Subcutaneous abdominal adipose tissue (tissue), 5 donors: ENCODE data around the gene ZRSR2.
"Not testable (repeated sequence)": the region's sequence is repeated elsewhere in the genome, so short reads cannot be mapped to it uniquely, and the experiment has no call there.

ENCODE experiments used
- H3K27ac ChIP-seq: one replicate; pipeline ENCODE4 v1.7.0; 2013; ENCODE audit warnings: low read depth, mild to moderate bottlenecking, inconsistent platforms, low read length, moderate library complexity
- H3K27me3 ChIP-seq, 5 donors: one replicate each; pipeline ENCODE4 v1.7.0; 2013; ENCODE audit warnings: low read length in 5 of 5, inconsistent platforms in 1 of 5; ENCODE audit not compliant: control insufficient read depth in 5 of 5, insufficient read depth in 4 of 5
- H3K36me3 ChIP-seq, 5 donors: one replicate each; pipeline ENCODE4 v1.7.0; 2013; ENCODE audit warnings: low read length in 5 of 5; ENCODE audit not compliant: control insufficient read depth in 5 of 5, insufficient read depth in 5 of 5
- H3K4me1 ChIP-seq, 5 donors: one replicate each; pipeline ENCODE4 v1.7.0; 2013; ENCODE audit warnings: low read length in 5 of 5, mild to moderate bottlenecking in 3 of 5, moderate library complexity in 1 of 5; ENCODE audit not compliant: control insufficient read depth in 5 of 5, insufficient read depth in 5 of 5
- H3K4me3 ChIP-seq, 5 donors: one replicate each; pipeline ENCODE4 v1.7.0; 2013; ENCODE audit warnings: low read length in 5 of 5, low read depth in 1 of 5
- H3K9ac ChIP-seq, 5 donors: one replicate each; pipeline ENCODE4 v1.7.0; 2013; ENCODE audit warnings: low read length in 5 of 5, mild to moderate bottlenecking in 4 of 5, moderate library complexity in 3 of 5
- H3K9me3 ChIP-seq, 5 donors: one replicate each; pipeline ENCODE4 v1.7.0; 2013; ENCODE audit warnings: low read length in 5 of 5; ENCODE audit not compliant: control insufficient read depth in 5 of 5
- donor health status: healthy.
- donor health status: healthy.
- donor health status: healthy.
- donor health status: healthy.
- donor health status: healthy.

The ZRSR2 gene

GRCh38 chrX:15820106-15821073, 30.1 kb downstream of the ZRSR2 start:
- Histone ChIP-seq H3K4me3 (no peak overlapping the region), H3K36me3 (peaks cover 28 to 57% (median 47%) of the 10 kb centered on the region in 5 donors), H3K4me1 (no peaks in the 10 kb centered on the region), H3K9me3 (no peaks in the 10 kb centered on the region), H3K9ac (no peak overlapping the region), H3K27me3 (no peaks in the 10 kb centered on the region), H3K27ac (no peak overlapping the region)

- peaks cover 29 to 45% (median 36%) of the 10 kb centered on the region in 5 donors for H3K36me3 ChIP-seq
- no peak overlapping the region for H3K9ac ChIP-seq
- no peaks in the 10 kb centered on the region for H3K27me3 ChIP-seq
- H3K4me3 ChIP-seq, result no peak overlapping the region
- H3K4me1 ChIP-seq, result no peaks in the 10 kb centered on the region
- no peaks in the 10 kb centered on the region for H3K9me3 ChIP-seq
- no peak overlapping the region for H3K27ac ChIP-seq
Observed at GRCh38 chrX:15822922-15823321, 32.6 kb downstream of the ZRSR2 start.

GRCh38 chrX:15825936-15826335, 35.7 kb downstream of the ZRSR2 start:
- peaks cover 19 to 30% (median 26%) of the 10 kb centered on the region in 5 donors for H3K36me3 ChIP-seq
- no peaks in the 10 kb centered on the region for H3K27me3 ChIP-seq
- no peak overlapping the region for H3K9ac ChIP-seq
- no peaks in the 10 kb centered on the region for H3K4me1 ChIP-seq
- H3K4me3 ChIP-seq, result no peak overlapping the region
- no peak overlapping the region for H3K27ac ChIP-seq
- H3K9me3 ChIP-seq, result no peaks in the 10 kb centered on the region

GRCh38 chrX:15829217-15829616, 38.9 kb downstream of the ZRSR2 start:
- H3K9ac ChIP-seq, result no peak overlapping the region
- H3K36me3 ChIP-seq, result peaks cover 6 to 16% (median 7%) of the 10 kb centered on the region in 5 donors
- no peaks in the 10 kb centered on the region for H3K9me3 ChIP-seq
- H3K4me1 ChIP-seq, result peaks cover 0 to 3% (median 0%) of the 10 kb centered on the region in 5 donors
- H3K4me3 ChIP-seq, result no peak overlapping the region
- H3K27ac ChIP-seq, result no peak overlapping the region
- H3K27me3 ChIP-seq, result no peaks in the 10 kb centered on the region

GRCh38 chrX:15831347-15831746, 41.1 kb downstream of the ZRSR2 start:
- H3K27me3 ChIP-seq, H3K9ac ChIP-seq, H3K27ac ChIP-seq, H3K4me1 ChIP-seq, H3K9me3 ChIP-seq, H3K4me3 ChIP-seq: not testable (repeated sequence)
- peaks cover 5 to 12% (median 6%) of the 10 kb centered on the region in 5 donors for H3K36me3 ChIP-seq

GRCh38 chrX:15834053-15834452, 43.8 kb downstream of the ZRSR2 start:
- H3K9me3 ChIP-seq, result no peaks in the 10 kb centered on the region
- peaks cover 0 to 3% (median 0%) of the 10 kb centered on the region in 5 donors for H3K4me1 ChIP-seq
- no peaks in the 10 kb centered on the region for H3K27me3 ChIP-seq
- H3K9ac ChIP-seq, result no peak overlapping the region
- no peak overlapping the region for H3K4me3 ChIP-seq
- no peaks in the 10 kb centered on the region for H3K36me3 ChIP-seq
- H3K27ac ChIP-seq, result no peak overlapping the region

GRCh38 chrX:15834827-15835595, 44.7 kb downstream of the ZRSR2 start:
- Histone ChIP-seq H3K4me1 (peaks cover 0 to 3% (median 0%) of the 10 kb centered on the region in 5 donors), H3K36me3 (peaks cover 0 to 2% (median 0%) of the 10 kb centered on the region in 5 donors), H3K9ac (no peak overlapping the region), H3K27ac (no peak overlapping the region), H3K4me3 (no peak overlapping the region), H3K9me3 (no peaks in the 10 kb centered on the region), H3K27me3 (no peaks in the 10 kb centered on the region)

- H3K4me1 ChIP-seq, result peaks cover 0 to 3% (median 0%) of the 10 kb centered on the region in 5 donors
Observed at GRCh38 chrX:15838017-15838416, 47.7 kb downstream of the ZRSR2 start.

GRCh38 chrX:15841853-15842516, 51.7 kb downstream of the ZRSR2 start:
- peaks cover 0 to 16% (median 6%) of the 10 kb centered on the region in 5 donors for H3K36me3 ChIP-seq

More at GRCh38 chrX:15838017-15838416, 47.7 kb downstream of the ZRSR2 start:
- no peaks in the 10 kb centered on the region for H3K9me3 ChIP-seq
- no peaks in the 10 kb centered on the region for H3K27me3 ChIP-seq
- no peak overlapping the region for H3K9ac ChIP-seq
- H3K4me3 ChIP-seq, result no peak overlapping the region
- H3K36me3 ChIP-seq, result peaks cover 0 to 5% (median under 1%) of the 10 kb centered on the region in 5 donors
- no peak overlapping the region for H3K27ac ChIP-seq

More at GRCh38 chrX:15841853-15842516, 51.7 kb downstream of the ZRSR2 start:
- Histone ChIP-seq H3K4me1 (no peaks in the 10 kb centered on the region), H3K27me3 (no peaks in the 10 kb centered on the region), H3K27ac (no peak overlapping the region), H3K4me3 (no peak overlapping the region), H3K9me3 (no peaks in the 10 kb centered on the region), H3K9ac (no peak overlapping the region)
